Measurements from ENCODE around the gene BEAN1. TPM values are rescaled to one million over a fixed set of nuclear protein-coding genes. Genes with fewer than 3 reads are reported as not detected.

Gene BEAN1
- total and polyA plus RNA-seq, 5 donors from 2014 or later, result 0.07 to 0.17 TPM; not detected in 3

- Mint-ChIP-seq H3K36me3 (no peaks in the 10 kb centered on the region), H3K4me3 (no peak overlapping the region), H3K4me1 (no peaks in the 10 kb centered on the region), H3K27me3 (peaks cover 47% of the 10 kb centered on the region), H3K9me3 (peaks cover 0 to 3% (median 0%) of the 10 kb centered on the region in 7 donors), H3K27ac (no peak overlapping the region)
- H3K4me3 ChIP-seq (ENCODE audit: low read depth, low read length), result no peak overlapping the region
- no peak overlapping the region for H3K27ac ChIP-seq (ENCODE audit: insufficient read depth, low read length, poor library complexity, severe bottlenecking)
- H3K9me3 ChIP-seq (ENCODE audit: control insufficient read depth in 2 of 2, low read length in 2 of 2), result no peaks in the 10 kb centered on the region
- ATAC-seq (ENCODE audit: low read depth in 2 of 2) (no peak), DNase-seq (no peak)
- no peaks in the 10 kb centered on the region for H3K36me3 ChIP-seq (ENCODE audit: control insufficient read depth, insufficient read depth, low read length)
- H3K27me3 ChIP-seq (ENCODE audit: control insufficient read depth, insufficient read depth, low read length), result peaks cover 8% of the 10 kb centered on the region
- no peaks in the 10 kb centered on the region for H3K4me1 ChIP-seq (ENCODE audit: control insufficient read depth, insufficient read depth, low read length, poor library complexity, severe bottlenecking)
Measured at GRCh38 chr16:66435896-66436295, 8.8 kb downstream of the BEAN1 start.

DNA sequence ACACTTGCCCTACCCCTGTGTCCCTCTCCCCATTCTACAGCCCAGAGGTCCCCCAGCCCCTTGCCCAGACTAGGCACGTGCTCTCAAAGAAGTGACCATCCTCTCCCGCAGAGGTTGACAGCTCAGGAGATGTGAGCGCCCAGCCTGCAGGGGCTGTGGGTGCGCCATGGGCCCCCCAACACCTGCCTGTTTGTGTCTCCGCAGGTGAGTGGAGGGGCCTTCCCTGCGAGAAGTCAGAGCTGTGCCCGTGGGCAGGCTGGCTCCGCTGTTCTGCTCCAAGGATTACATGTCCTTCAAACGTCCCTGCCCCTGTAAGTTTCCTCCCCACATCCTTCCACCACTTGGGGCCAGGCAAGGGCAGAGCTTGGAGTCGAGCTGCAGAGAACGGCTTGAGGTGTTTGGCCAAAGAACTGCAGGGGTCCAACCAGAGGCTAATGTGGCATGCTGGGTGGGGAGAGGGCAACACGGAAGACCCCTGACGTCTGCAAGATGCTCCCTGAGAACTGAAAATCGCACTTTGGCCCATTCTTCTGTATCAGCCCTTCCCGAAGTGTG is 10.4 kb downstream of the BEAN1 start:
- H3K36me3 ChIP-seq (ENCODE audit: control insufficient read depth, insufficient read depth, low read length), result no peaks in the 10 kb centered on the region
- no peak overlapping the region for H3K27ac ChIP-seq (ENCODE audit: insufficient read depth, low read length, poor library complexity, severe bottlenecking)
- no peaks in the 10 kb centered on the region for H3K36me3 Mint-ChIP-seq
- no peaks in the 10 kb centered on the region for H3K9me3 ChIP-seq (ENCODE audit: control insufficient read depth in 2 of 2, low read length in 2 of 2)
- peaks cover 0 to 3% (median 0%) of the 10 kb centered on the region in 7 donors for H3K9me3 Mint-ChIP-seq
- no peak overlapping the region for H3K4me3 ChIP-seq (ENCODE audit: low read depth, low read length)
- H3K27me3 ChIP-seq (ENCODE audit: control insufficient read depth, insufficient read depth, low read length), result peaks cover 2% of the 10 kb centered on the region
- H3K4me1 ChIP-seq (ENCODE audit: control insufficient read depth, insufficient read depth, low read length, poor library complexity, severe bottlenecking), result no peaks in the 10 kb centered on the region
- H3K4me3 Mint-ChIP-seq, result no peak overlapping the region
- H3K4me1 Mint-ChIP-seq, result no peaks in the 10 kb centered on the region
- no peak overlapping the region for H3K27ac Mint-ChIP-seq
- ATAC-seq (ENCODE audit: low read depth in 2 of 2) (no peak), DNase-seq (no peak)
- peaks cover 40% of the 10 kb centered on the region for H3K27me3 Mint-ChIP-seq

GRCh38 chr16:66438536-66438935 is 11.4 kb downstream of the BEAN1 start:
- no peaks in the 10 kb centered on the region for H3K36me3 ChIP-seq (ENCODE audit: control insufficient read depth, insufficient read depth, low read length)
- Mint-ChIP-seq H3K4me1 (no peaks in the 10 kb centered on the region), H3K27ac (no peak overlapping the region), H3K36me3 (no peaks in the 10 kb centered on the region), H3K9me3 (no peaks in the 10 kb centered on the region), H3K27me3 (peaks cover 30% of the 10 kb centered on the region), H3K4me3 (no peak overlapping the region)
- DNase-seq (no peak), ATAC-seq (ENCODE audit: low read depth in 2 of 2) (no peak)
- no peaks in the 10 kb centered on the region for H3K4me1 ChIP-seq (ENCODE audit: control insufficient read depth, insufficient read depth, low read length, poor library complexity, severe bottlenecking)
- H3K27me3 ChIP-seq (ENCODE audit: control insufficient read depth, insufficient read depth, low read length), result no peaks in the 10 kb centered on the region
- no peak overlapping the region for H3K4me3 ChIP-seq (ENCODE audit: low read depth, low read length)
- no peak overlapping the region for H3K27ac ChIP-seq (ENCODE audit: insufficient read depth, low read length, poor library complexity, severe bottlenecking)
- H3K9me3 ChIP-seq (ENCODE audit: control insufficient read depth in 2 of 2, low read length in 2 of 2), result no peaks in the 10 kb centered on the region

DNA sequence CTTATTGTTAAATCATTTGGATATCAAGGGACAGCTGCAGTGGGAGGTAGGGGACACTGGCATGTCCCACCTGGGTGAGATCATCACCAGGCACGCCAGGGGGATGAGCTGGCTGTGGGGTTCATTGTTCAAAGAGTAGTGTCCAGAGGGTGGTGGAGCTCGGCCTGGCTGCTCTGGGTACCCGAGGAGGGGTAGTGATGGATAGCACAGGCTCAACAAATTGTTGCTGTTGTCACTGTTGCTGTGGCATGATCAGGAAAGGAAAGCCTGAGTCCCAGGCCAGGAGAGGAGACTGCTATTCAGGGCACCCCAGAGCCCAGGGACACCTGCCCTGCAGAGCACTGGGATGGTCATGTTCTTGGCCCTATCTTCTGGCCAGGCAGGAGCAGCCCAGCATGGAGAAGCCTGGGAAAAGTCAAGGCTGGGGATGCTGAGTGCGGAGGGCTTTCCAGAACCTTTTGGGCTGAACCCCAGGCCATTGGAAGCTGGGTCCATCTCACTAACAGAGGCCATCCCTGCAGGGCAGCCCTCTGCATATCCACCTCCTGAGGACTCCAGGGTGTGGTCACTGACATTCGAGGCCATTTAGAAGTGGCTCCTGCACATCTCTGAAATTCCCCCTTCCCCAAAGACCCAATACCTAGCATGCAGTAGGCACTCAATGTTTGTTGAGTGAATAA is 12.1 kb downstream of the BEAN1 start:
- H3K27ac Mint-ChIP-seq, result no peak overlapping the region
- Histone ChIP-seq H3K36me3 (ENCODE audit: control insufficient read depth, insufficient read depth, low read length) (no peaks in the 10 kb centered on the region), H3K4me3 (ENCODE audit: low read depth, low read length) (no peak overlapping the region), H3K9me3 (ENCODE audit: control insufficient read depth in 2 of 2, low read length in 2 of 2) (no peaks in the 10 kb centered on the region), H3K27me3 (ENCODE audit: control insufficient read depth, insufficient read depth, low read length) (no peaks in the 10 kb centered on the region), H3K4me1 (ENCODE audit: control insufficient read depth, insufficient read depth, low read length, poor library complexity, severe bottlenecking) (no peaks in the 10 kb centered on the region), H3K27ac (ENCODE audit: insufficient read depth, low read length, poor library complexity, severe bottlenecking) (no peak overlapping the region)
- no peaks in the 10 kb centered on the region for H3K4me1 Mint-ChIP-seq
- H3K27me3 Mint-ChIP-seq, result peaks cover 27% of the 10 kb centered on the region
- no peaks in the 10 kb centered on the region for H3K9me3 Mint-ChIP-seq
- no peak for DNase-seq
- no peak for ATAC-seq (ENCODE audit: low read depth in 2 of 2)
- H3K4me3 Mint-ChIP-seq, result no peak overlapping the region
- H3K36me3 Mint-ChIP-seq, result no peaks in the 10 kb centered on the region

DNA sequence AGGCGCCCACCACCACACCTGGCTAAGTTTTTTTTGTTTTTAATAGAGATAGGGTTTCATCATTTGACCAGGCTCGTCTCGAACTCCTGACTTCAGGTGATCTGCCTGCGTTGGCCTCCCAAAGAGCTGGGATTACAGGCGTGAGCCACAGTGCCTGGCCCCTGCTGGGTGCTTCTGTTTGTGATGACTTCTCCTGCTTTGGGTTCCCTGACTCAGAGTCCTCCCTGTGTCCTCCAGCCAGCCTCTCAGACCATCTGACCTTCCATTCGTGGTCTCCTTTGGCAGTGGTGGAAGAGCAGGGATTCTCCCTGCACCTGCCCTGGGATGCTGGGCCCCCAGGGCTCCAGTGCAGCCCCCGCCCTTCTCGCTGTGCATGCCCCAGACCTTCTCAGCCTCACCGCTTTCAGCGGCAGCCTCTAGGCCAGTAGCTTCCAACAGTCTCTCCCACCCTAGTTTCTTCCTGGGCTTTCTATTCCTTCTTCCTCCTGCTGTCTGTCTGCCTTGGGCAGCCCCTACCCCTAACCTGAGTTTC is 13.2 kb downstream of the BEAN1 start:
- no peaks in the 10 kb centered on the region for H3K27me3 ChIP-seq (ENCODE audit: control insufficient read depth, insufficient read depth, low read length)
- no peak for DNase-seq
- H3K4me3 Mint-ChIP-seq, result no peak overlapping the region

DNA sequence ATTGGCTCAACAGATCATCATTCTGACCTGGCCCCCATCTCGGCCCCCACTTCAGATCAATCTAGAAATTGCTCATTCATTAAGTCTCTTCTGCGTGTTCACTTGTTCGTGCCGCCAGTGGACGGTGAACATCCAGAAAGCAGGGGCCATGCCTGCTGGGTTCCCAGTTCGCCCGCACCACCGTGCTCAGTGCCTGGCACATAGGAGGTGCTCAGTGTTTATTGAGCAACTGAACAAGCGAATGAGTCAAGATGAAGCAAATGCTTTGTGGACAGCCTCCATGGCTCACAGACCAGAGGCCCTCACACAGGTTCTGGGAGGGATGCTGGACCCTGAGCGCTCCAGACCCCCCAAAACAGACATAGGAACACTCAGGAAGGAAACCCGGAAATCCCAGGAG is 13.9 kb downstream of the BEAN1 start:
- no peak for DNase-seq
- Mint-ChIP-seq H3K36me3 (no peaks in the 10 kb centered on the region), H3K4me3 (no peak overlapping the region), H3K4me1 (no peaks in the 10 kb centered on the region), H3K9me3 (peaks cover 0 to 1% (median 0%) of the 10 kb centered on the region in 7 donors), H3K27me3 (peaks cover 36% of the 10 kb centered on the region), H3K27ac (no peak overlapping the region)
- no peaks in the 10 kb centered on the region for H3K36me3 ChIP-seq (ENCODE audit: control insufficient read depth, insufficient read depth, low read length)
- no peak overlapping the region for H3K27ac ChIP-seq (ENCODE audit: insufficient read depth, low read length, poor library complexity, severe bottlenecking)
- no peaks in the 10 kb centered on the region for H3K27me3 ChIP-seq (ENCODE audit: control insufficient read depth, insufficient read depth, low read length)
- H3K9me3 ChIP-seq (ENCODE audit: control insufficient read depth in 2 of 2, low read length in 2 of 2), result no peaks in the 10 kb centered on the region
- no peak overlapping the region for H3K4me3 ChIP-seq (ENCODE audit: low read depth, low read length)
- ATAC-seq (ENCODE audit: low read depth in 2 of 2), result no peak
- no peaks in the 10 kb centered on the region for H3K4me1 ChIP-seq (ENCODE audit: control insufficient read depth, insufficient read depth, low read length, poor library complexity, severe bottlenecking)

More for the DNA sequence above, 13.2 kb downstream of the BEAN1 start:
- no peak overlapping the region for H3K27ac ChIP-seq (ENCODE audit: insufficient read depth, low read length, poor library complexity, severe bottlenecking)
- no peaks in the 10 kb centered on the region for H3K4me1 Mint-ChIP-seq
- no peaks in the 10 kb centered on the region for H3K36me3 Mint-ChIP-seq
- no peak overlapping the region for H3K4me3 ChIP-seq (ENCODE audit: low read depth, low read length)
- no peaks in the 10 kb centered on the region for H3K36me3 ChIP-seq (ENCODE audit: control insufficient read depth, insufficient read depth, low read length)
- H3K4me1 ChIP-seq (ENCODE audit: control insufficient read depth, insufficient read depth, low read length, poor library complexity, severe bottlenecking), result no peaks in the 10 kb centered on the region
- no peaks in the 10 kb centered on the region for H3K9me3 ChIP-seq (ENCODE audit: control insufficient read depth in 2 of 2, low read length in 2 of 2)
- peaks cover 32% of the 10 kb centered on the region for H3K27me3 Mint-ChIP-seq
- H3K9me3 Mint-ChIP-seq, result peaks cover 0 to 1% (median 0%) of the 10 kb centered on the region in 7 donors
- ATAC-seq (ENCODE audit: low read depth in 2 of 2), result no peak
- no peak overlapping the region for H3K27ac Mint-ChIP-seq

DNA sequence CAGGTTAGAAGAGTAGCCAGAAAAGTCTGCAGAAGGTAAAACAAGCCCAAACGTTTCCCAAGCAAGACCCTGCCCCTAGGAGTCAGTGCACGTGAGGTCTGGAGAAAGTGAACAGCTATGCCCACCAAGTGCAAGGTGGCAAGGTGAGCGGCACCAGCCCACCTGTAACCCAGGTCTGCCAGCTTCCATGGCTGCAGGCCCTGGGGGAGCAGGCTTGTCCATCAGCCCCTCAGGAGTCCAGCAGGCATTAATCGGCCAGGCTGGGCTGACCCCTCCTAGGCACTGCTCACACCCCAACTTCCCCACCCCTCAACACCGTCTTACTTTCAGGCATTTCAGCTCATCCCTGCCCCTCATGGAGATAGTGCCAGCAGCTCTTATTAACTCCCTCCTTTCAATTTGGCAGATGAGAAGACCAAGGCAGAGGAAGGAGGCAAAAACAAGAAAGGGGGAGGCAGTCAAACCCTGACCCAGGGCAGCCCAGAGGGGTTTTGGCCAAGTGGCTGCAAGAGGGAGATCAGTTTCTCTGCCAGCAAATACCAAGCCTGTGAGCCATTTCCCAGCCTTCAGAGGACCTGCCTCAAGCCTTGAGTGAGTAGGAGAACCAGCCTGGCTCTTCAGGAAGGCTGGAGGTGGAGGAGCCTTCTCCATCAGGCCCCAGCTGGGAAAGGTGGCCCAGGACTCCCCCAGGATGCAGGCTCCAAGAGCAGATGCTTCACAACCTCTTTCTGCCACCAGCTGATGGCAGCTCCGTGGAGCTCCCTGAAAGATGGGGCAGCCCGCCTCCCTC is 14.7 kb downstream of the BEAN1 start:
- Mint-ChIP-seq H3K9me3 (peaks cover 0 to 1% (median 0%) of the 10 kb centered on the region in 7 donors), H3K36me3 (no peaks in the 10 kb centered on the region), H3K4me1 (no peaks in the 10 kb centered on the region), H3K4me3 (no peak overlapping the region), H3K27ac (no peak overlapping the region), H3K27me3 (peaks cover 38% of the 10 kb centered on the region)
- ATAC-seq (ENCODE audit: low read depth in 2 of 2), result no peak
- Histone ChIP-seq H3K4me1 (ENCODE audit: control insufficient read depth, insufficient read depth, low read length, poor library complexity, severe bottlenecking) (no peaks in the 10 kb centered on the region), H3K27ac (ENCODE audit: insufficient read depth, low read length, poor library complexity, severe bottlenecking) (no peak overlapping the region), H3K9me3 (ENCODE audit: control insufficient read depth in 2 of 2, low read length in 2 of 2) (no peaks in the 10 kb centered on the region), H3K4me3 (ENCODE audit: low read depth, low read length) (no peak overlapping the region), H3K36me3 (ENCODE audit: control insufficient read depth, insufficient read depth, low read length) (no peaks in the 10 kb centered on the region), H3K27me3 (ENCODE audit: control insufficient read depth, insufficient read depth, low read length) (no peaks in the 10 kb centered on the region)
- DNase-seq, result no peak
